SH-SY5Y (cell line): ENCODE data around the gene TSTD1.

Experiments used
- GATA2 ChIP-seq: IDR thresholded peaks from 2 replicates; pipeline ENCODE4 v1.6.1; 2011; ENCODE audit warnings: mild to moderate bottlenecking, low read depth, low read length
- GATA3 ChIP-seq: IDR thresholded peaks from 2 replicates; pipeline ENCODE4 v1.6.1; 2011; ENCODE audit warnings: low read depth, mild to moderate bottlenecking, low read length, moderate library complexity

DNA sequence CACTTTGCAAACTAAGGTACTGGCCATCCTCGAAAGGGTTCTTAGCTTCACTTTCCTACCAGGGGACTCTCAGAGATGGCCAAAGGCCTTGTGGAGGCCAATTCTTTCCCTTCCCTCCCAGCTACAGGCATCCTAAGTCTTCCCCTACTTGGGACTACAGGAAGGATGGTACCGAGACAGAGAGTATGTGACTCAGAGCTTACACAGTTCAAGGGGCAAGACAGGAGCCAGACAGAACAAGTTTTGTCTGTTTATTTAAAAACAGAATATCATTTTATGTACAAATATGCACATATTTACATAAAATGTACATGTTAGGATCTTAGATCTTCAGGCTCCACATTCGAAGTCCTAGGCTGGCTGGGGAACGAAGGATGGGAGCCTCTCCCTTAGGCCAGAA, 32.0 kb upstream of the TSTD1 start:
- TF ChIP-seq GATA3 (no peak), GATA2 (no peak)
